Type B pancreatic cell (in vitro differentiated cells): ENCODE results near the gene OLFML2B. TPM values are rescaled to one million over a fixed set of nuclear protein-coding genes. Genes with fewer than 3 reads are reported as not detected.

ENCODE experiments used
- DNase-seq: peaks from one replicate; pipeline ENCODE4 v3.0.0; 2021; ENCODE audit warnings: mixed read lengths; ENCODE audit not compliant: unreplicated experiment; ENCODE audit errors: extremely low spot score
- H3K27ac Mint-ChIP-seq: 2 replicates; pipeline ENCODE4 v1.8.0; 2021; ENCODE audit warnings: mild to moderate bottlenecking, mixed read lengths
- H3K27me3 Mint-ChIP-seq: 2 replicates; pipeline ENCODE4 v1.8.0; 2021; ENCODE audit warnings: mixed read lengths
- H3K36me3 Mint-ChIP-seq: 2 replicates; pipeline ENCODE4 v1.8.0; 2021; ENCODE audit warnings: mixed read lengths
- H3K4me1 Mint-ChIP-seq: one replicate; pipeline ENCODE4 v1.8.0; 2021; ENCODE audit warnings: mixed read lengths; ENCODE audit not compliant: unreplicated experiment
- H3K4me3 Mint-ChIP-seq: 2 replicates; pipeline ENCODE4 v1.8.0; 2021; ENCODE audit warnings: mild to moderate bottlenecking, mixed read lengths
- H3K9me3 Mint-ChIP-seq: 2 replicates; pipeline ENCODE4 v1.8.0; 2021; ENCODE audit warnings: mixed read lengths
- CTCF ChIP-seq: fragments of 200-600 bp; sonication (generic); conservative IDR thresholded peaks from 2 replicates; pipeline ENCODE4 v1.5.0; 2021; ENCODE audit warnings: antibody characterized with exemption, mild to moderate bottlenecking
- total RNA-seq: library from RNA; stranded (reverse); gene quantifications from 2 replicates; pipeline ENCODE4 v1.2.1, GENCODE V29; 2021; ENCODE audit warnings: low replicate concordance

Gene OLFML2B
- total RNA-seq, 1 donor from 2014 or later, result 35.0 TPM

- peaks cover 26% of the 10 kb centered on the region for H3K4me1 Mint-ChIP-seq
Measured at GRCh38 chr1:162023181-162023546, 505 bp downstream of the OLFML2B start.

GRCh38 chr1:162022626-162023025, 1.0 kb downstream of the OLFML2B start:
- no peak for TF ChIP-seq CTCF
- Mint-ChIP-seq H3K9me3 (peaks cover 11% of the 10 kb centered on the region), H3K27ac (peak overlapping the region; percentile 40), H3K4me3 (peak overlapping the region; percentile 96), H3K27me3 (peaks cover 32% of the 10 kb centered on the region), H3K4me1 (peaks cover 26% of the 10 kb centered on the region), H3K36me3 (peaks cover 10% of the 10 kb centered on the region)
- DNase-seq, result no peak

More at GRCh38 chr1:162023181-162023546, 505 bp downstream of the OLFML2B start:
- Mint-ChIP-seq H3K36me3 (peaks cover 5% of the 10 kb centered on the region), H3K27ac (peak overlapping the region; percentile 89), H3K27me3 (peaks cover 32% of the 10 kb centered on the region), H3K4me3 (peak overlapping the region; percentile 96), H3K9me3 (peaks cover 11% of the 10 kb centered on the region)
- no peak for TF ChIP-seq CTCF
- DNase-seq, result no peak

- H3K27me3 Mint-ChIP-seq, result peaks cover 25% of the 10 kb centered on the region
- peaks cover 5% of the 10 kb centered on the region for H3K9me3 Mint-ChIP-seq
- H3K4me3 Mint-ChIP-seq, result peak overlapping the region; percentile 96
- peak overlapping the region; percentile 13 for H3K27ac Mint-ChIP-seq
- DNase-seq, result no peak
- peaks cover 23% of the 10 kb centered on the region for H3K36me3 Mint-ChIP-seq
- TF ChIP-seq CTCF, result no peak
- H3K4me1 Mint-ChIP-seq, result peaks cover 26% of the 10 kb centered on the region
Measured at GRCh38 chr1:162021124-162021523, 2.5 kb downstream of the OLFML2B start.

GRCh38 chr1:162020150-162020549, 3.5 kb downstream of the OLFML2B start:
- no peak for TF ChIP-seq CTCF

GRCh38 chr1:162019446-162019845, 4.2 kb downstream of the OLFML2B start:
- H3K4me1 Mint-ChIP-seq, result peaks cover 24% of the 10 kb centered on the region

More at GRCh38 chr1:162020150-162020549, 3.5 kb downstream of the OLFML2B start:
- H3K9me3 Mint-ChIP-seq, result no peaks in the 10 kb centered on the region
- peaks cover 26% of the 10 kb centered on the region for H3K4me1 Mint-ChIP-seq
- H3K36me3 Mint-ChIP-seq, result peaks cover 30% of the 10 kb centered on the region
- no peak for DNase-seq
- H3K4me3 Mint-ChIP-seq, result no peak overlapping the region
- H3K27ac Mint-ChIP-seq, result no peak overlapping the region
- H3K27me3 Mint-ChIP-seq, result peaks cover 20% of the 10 kb centered on the region

More at GRCh38 chr1:162019446-162019845, 4.2 kb downstream of the OLFML2B start:
- Mint-ChIP-seq H3K27ac (no peak overlapping the region), H3K36me3 (peaks cover 32% of the 10 kb centered on the region), H3K27me3 (peaks cover 19% of the 10 kb centered on the region), H3K4me3 (no peak overlapping the region), H3K9me3 (no peaks in the 10 kb centered on the region)
- no peak for DNase-seq
- TF ChIP-seq CTCF, result no peak
